GM19099 (cell line): ENCODE data around the gene OXLD1.

Source experiments
- POLR2A ChIP-seq: IDR thresholded peaks from 3 replicates; pipeline ENCODE4 v1.6.1; 2011; ENCODE audit warnings: low read depth; ENCODE audit not compliant: insufficient read length; ENCODE audit errors: extremely low read depth

The OXLD1 gene

GRCh38 chr17:81673561-81674258 lies 7.3 kb upstream of the OXLD1 start:
- TF ChIP-seq POLR2A = no peak

GRCh38 chr17:81672954-81673353 lies 6.5 kb upstream of the OXLD1 start:
- TF ChIP-seq POLR2A = no peak

- no peak for TF ChIP-seq POLR2A
These were observed 6.1 kb upstream of the OXLD1 start for GRCh38 chr17:81672504-81672903.

DNA sequence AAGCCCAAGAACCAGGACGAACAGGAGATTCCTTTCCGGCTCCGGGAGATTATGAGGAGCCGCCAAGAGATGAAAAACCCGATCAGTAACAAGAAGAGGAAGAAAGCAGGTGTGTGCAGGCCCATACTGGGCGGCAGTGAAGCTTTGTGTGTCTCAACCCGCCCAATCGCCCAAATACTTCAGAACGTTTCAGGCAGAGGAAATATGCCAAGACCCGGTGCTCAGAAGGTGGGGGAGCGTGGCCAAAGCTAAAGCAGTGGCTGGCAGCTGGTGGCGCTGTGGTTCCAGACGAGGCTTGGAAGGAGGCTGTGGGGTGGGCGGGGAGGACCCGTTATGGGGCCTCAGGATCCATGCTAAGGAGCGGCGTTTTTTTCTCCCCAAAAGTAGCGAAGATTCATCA lies 1.3 kb upstream of the OXLD1 start:
- no peak for TF ChIP-seq POLR2A

- TF ChIP-seq POLR2A = no peak
These were observed 388 bp downstream of the OXLD1 start for GRCh38 chr17:81666092-81666341.

GRCh38 chr17:81665205-81666091 lies 957 bp downstream of the OXLD1 start:
- TF ChIP-seq POLR2A = no peak

DNA sequence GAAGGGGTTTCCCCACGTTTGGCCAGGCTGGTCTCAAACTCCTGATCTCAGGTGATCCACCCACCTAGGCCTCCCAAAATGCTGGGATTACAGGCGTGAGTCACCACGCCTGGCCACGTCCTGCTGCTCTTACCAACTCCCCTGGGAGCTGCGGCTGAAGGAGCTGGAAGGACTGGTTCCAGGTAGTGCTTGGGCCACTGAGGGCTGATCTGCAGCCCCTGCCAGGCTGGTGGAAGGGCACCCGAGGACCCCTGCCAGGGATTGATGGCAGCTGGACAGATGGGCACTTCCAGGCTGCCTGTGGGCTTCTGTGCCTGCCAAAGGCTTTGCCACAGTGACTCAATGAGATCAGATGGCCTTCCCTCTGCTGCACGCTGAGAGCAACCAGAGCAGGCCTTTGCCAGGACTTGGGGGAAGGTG lies 2.3 kb downstream of the OXLD1 start:
- TF ChIP-seq POLR2A = no peak

DNA sequence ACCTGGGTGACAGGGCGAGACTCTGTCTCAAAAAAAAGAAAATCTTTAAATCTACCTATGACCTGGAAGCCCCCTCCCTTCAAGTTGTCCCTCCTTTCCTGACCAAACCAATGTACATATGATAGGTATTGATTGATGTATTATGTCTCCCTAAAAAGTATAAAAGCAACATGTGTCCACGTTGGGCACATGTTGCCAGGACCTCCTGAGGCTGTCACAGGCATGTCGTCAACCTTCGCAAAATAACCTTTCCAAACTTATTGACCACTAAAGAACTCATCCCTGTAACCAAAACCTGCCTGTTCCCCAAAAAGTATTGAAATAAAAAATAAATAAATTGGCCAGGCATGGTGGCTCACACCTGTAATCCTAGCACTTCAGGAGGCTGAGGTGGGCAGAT lies 4.4 kb downstream of the OXLD1 start:
- no peak for TF ChIP-seq POLR2A

- TF ChIP-seq POLR2A = no peak
These were observed 6.0 kb downstream of the OXLD1 start for GRCh38 chr17:81660441-81660840.

DNA sequence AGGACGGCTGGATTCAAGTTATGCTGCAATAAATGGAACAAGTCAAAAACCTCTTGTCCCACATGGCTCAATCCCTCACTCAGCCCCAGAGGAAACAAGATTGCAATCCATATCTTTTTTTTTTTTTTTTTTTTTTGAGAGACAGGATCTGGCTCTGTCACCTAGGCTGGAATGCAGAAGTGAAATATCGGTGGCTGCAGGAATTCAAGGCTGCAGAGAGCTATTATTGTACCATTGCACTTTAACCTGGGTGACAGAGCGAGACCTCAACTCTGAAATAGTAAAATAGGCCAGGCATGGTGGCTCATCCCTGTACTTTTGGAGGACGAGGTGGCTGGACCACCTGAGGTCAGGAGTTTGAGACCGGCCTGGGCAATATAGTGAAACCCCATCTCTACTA lies 7.4 kb downstream of the OXLD1 start:
- no peak for TF ChIP-seq POLR2A

DNA sequence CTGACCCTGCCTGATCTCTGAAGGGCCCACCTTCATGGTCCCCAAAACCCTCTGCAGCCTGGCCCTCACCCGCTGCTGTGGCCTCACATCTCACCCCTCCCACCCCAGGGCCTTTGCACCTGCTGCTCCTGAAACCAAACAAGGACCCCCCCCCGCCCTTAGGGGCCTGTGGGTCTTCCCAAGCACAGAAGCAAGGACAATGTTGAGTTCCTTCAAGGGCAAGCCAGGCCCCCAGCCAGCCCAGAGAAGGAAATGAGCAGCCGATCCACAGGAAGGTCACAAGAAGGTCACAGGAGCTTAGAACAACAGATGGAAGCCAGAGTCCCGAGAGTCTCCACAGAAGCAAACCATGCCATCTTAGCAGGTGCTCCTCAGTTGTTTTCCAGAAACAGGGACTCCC lies 9.6 kb downstream of the OXLD1 start:
- no peak for TF ChIP-seq POLR2A

GRCh38 chr17:81656118-81656743 lies 10.2 kb downstream of the OXLD1 start, which contains the start of gene PDE6G:
Gene PDE6G, minus strand, starts transcription at chr17:81656542. Its CDS starts 3,237 bp downstream, at chr17:81653305.
- no peak for TF ChIP-seq POLR2A

DNA sequence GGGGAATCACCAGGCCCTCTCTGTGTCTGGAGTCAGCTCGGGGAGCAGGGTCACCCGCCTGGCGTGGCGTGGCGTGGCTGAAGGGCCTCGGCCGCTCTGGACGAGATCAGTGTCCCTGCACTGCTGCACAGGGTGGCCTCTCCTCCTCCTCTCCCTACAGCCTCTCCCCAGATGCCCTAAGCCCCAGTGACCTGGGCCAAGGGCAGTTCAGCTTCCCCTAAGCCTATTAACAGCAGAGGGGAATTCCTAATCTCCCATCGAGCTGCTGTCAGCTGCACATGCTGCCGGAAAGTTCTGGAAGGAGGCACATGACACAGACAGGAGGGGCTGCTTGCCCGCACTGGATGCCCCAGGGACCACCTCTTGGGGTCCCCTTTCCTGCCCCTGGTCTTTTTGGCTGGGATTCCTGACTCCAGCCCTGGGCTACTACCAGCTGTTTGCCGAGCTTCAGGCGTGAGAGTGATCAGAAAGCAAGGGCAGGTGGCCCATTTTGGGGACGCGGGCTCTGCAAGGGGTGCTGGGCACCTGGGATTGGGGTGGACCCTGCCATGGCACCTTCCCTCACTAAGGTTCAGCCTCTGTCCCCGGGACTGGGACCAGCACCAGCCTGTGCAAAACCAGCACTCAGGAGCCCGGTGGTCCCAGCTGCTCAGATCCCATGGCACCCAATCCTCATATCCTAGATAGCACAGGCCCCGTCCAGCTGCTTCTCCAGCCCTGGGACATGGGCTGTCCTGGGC lies 10.9 kb downstream of the OXLD1 start:
- no peak for TF ChIP-seq POLR2A

- no peak for TF ChIP-seq POLR2A
These were observed 13.3 kb downstream of the OXLD1 start for GRCh38 chr17:81652906-81653771.

DNA sequence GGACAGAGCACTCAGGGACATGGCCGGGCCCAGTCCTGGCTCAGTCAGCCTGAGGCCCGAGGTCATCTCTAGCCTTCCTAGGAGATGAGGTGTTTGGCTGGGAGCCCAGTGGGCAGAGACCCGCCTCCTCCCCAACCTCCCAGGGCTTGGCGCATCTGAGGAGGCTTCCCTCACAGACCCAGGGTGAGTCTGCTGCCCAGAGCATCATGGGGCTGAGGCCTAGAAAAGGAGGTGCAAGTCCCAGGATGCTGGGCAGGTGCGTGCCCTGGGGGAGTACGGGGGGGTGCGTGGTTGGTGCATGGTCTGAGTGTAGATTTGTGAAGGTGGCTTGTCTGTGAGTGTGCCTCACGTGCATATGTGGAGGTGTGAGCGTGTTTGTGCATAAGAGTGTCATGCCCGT lies 14.7 kb downstream of the OXLD1 start:
- no peak for TF ChIP-seq POLR2A

DNA sequence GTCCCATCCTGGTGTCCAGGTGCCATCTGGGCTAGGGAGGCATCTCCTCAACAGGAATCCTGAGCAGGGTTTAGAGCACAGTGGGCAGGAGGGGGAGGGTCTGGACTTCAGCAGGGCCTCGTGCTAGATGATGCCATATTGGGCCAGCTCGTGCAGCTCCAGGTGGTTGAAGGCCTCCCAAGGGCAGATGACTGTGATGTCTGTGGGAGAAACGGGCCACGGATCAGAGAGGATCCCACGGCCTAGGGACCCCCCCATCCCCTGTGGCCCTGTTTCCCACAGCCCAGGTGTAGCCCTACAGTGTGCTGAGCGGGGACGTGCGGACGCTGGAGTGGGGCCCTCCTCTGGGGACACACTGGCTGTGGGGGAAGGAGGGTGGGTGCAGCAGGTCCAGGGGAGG lies 15.5 kb downstream of the OXLD1 start:
- no peak for TF ChIP-seq POLR2A
